T-helper 2 cell treated with Interferon-gamma antibody and Interleukin-4, amounts not matched to agents 5 μg/mL and 100 μg/mL, for 36 hours (primary cell): ENCODE measurements around the gene PDIA2.
"Not testable (repeated sequence)": the region's sequence is repeated elsewhere in the genome, so short reads cannot be mapped to it uniquely, and the experiment has no call there.

Source experiments
- DNase-seq: peaks from one replicate; pipeline ENCODE4 v3.0.0; 2021; ENCODE audit warnings: low spot score
- H3K27ac Mint-ChIP-seq: one replicate; pipeline ENCODE4 v1.8.0; 2021; ENCODE audit warnings: mild to moderate bottlenecking, mixed read lengths
- H3K27me3 Mint-ChIP-seq: one replicate; pipeline ENCODE4 v1.8.0; 2021; ENCODE audit warnings: low read depth, mixed read lengths
- H3K36me3 Mint-ChIP-seq: one replicate; pipeline ENCODE4 v1.8.0; 2021; ENCODE audit warnings: low read depth, mixed read lengths
- H3K4me1 Mint-ChIP-seq: one replicate; pipeline ENCODE4 v1.8.0; 2021; ENCODE audit warnings: low read depth, mixed read lengths
- H3K4me3 Mint-ChIP-seq: one replicate; pipeline ENCODE4 v1.8.0; 2022; ENCODE audit warnings: mild to moderate bottlenecking, moderate library complexity, mixed read lengths
- H3K9me3 Mint-ChIP-seq: one replicate; pipeline ENCODE4 v1.8.0; 2021; ENCODE audit warnings: mixed read lengths

Gene PDIA2

GRCh38 chr16:331181-331814 is 48.3 kb downstream of the PDIA2 start:
- not testable (repeated sequence) for H3K9me3 Mint-ChIP-seq, H3K27me3 Mint-ChIP-seq, H3K4me3 Mint-ChIP-seq, H3K36me3 Mint-ChIP-seq, DNase-seq, H3K27ac Mint-ChIP-seq
- peaks cover 28% of the 10 kb centered on the region for H3K4me1 Mint-ChIP-seq

DNA sequence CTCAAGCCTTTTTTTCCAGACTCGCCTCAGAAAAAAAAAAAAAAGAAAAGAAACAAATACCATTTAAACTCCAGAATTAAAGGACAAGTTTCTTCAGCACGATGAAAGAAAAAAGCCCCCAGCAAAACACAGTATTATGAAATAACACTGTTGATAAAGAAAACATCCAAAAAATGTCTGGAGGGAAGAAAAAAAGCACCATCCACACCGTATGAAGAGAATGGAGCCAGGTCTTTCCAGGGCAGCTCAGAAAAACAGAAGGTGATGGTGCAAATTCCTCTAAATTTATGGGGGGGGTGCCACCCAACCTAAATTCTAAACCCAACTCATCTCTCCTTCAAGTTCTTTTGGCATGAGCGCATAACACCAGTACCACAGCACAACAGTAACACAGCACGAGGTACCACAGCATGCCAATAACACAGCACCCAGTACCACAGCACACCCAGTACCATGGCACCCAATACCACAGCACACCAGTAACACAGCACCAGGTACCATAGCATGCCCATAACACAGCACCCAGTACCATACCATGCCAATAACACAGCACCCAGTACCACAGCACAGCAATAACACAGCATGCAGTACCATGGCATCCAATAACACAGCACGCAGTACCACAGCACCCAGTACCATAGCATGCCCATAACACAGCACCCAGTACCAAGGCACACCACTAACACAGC is 50.6 kb downstream of the PDIA2 start:
- H3K4me3 Mint-ChIP-seq: no peak overlapping the region
- no peaks in the 10 kb centered on the region for H3K9me3 Mint-ChIP-seq
- peaks cover 28% of the 10 kb centered on the region for H3K4me1 Mint-ChIP-seq
- no peak overlapping the region for H3K27ac Mint-ChIP-seq
- DNase-seq: no peak
- no peaks in the 10 kb centered on the region for H3K27me3 Mint-ChIP-seq
- H3K36me3 Mint-ChIP-seq: peaks cover 3% of the 10 kb centered on the region

DNA sequence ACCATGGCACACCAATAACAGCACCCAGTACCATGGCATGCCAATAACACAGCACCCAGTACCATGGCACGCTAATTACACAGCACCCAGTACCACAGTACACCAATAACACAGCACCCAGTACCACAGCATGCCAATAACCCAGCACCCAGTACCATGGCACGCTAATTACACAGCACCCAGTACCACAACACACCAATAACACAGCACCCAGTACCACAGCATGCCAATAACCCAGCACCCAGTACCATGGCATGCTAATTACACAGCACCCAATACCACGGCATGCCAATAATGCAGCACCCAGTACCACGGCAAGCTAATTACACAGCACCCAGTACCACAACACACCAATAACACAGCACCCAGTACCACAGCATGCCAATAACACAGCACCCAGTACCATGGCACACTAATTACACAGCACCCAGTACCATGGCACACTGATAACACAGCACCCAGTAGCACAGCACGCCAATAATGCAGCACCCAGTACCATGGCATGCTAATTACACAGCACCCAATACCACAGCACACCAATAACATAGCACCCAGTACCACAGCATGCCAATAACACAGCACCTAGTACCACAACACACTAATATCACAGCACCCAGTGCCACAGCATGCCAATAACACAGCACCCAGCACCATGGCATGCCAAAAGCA is 51.3 kb downstream of the PDIA2 start:
- DNase-seq, H3K9me3 Mint-ChIP-seq, H3K4me3 Mint-ChIP-seq, H3K27me3 Mint-ChIP-seq, H3K27ac Mint-ChIP-seq, H3K36me3 Mint-ChIP-seq: not testable (repeated sequence)
- peaks cover 29% of the 10 kb centered on the region for H3K4me1 Mint-ChIP-seq

DNA sequence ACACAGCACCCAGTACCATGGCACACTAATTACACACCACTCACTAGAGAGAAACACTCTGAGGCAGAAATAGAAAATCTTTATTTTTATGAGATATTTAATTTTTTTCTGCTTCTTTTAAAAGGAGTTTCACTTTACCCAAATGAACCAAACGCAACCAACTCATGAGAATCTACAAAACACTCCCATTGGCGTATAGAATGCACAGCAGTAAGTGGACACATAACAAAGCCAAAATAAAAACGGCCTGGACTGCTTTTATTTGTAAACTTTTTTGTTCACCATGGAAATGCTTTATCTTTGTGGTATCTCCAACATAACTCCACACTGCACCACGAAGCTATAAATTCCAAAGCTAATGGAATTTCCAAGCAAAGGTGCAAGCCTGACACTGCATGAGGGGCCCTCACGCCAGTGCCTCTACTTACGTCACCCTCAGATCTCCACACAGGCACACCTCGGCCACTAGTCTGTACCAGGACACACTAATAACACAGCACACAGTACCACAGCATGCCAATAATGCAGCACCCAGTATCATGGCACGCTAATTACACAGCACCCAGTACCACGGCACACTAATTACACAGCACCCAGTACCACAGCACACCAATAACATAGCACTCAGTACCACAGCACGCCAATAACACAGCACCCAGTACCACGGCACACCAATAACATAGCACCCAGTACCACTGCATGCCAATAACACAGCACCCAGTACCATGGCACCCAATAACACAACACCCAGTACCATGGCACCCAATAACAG is 52.1 kb downstream of the PDIA2 start:
- H3K36me3 Mint-ChIP-seq, DNase-seq, H3K9me3 Mint-ChIP-seq, H3K27ac Mint-ChIP-seq, H3K4me3 Mint-ChIP-seq, H3K27me3 Mint-ChIP-seq: not testable (repeated sequence)
- H3K4me1 Mint-ChIP-seq: peaks cover 34% of the 10 kb centered on the region

GRCh38 chr16:336269-336668 is 53.3 kb downstream of the PDIA2 start:
- Mint-ChIP-seq H3K4me1 (peaks cover 33% of the 10 kb centered on the region), H3K36me3 (peaks cover 11% of the 10 kb centered on the region), H3K27ac (no peak overlapping the region), H3K9me3 (no peaks in the 10 kb centered on the region), H3K4me3 (no peak overlapping the region), H3K27me3 (no peaks in the 10 kb centered on the region)
- DNase-seq: no peak
